G401 (cell line): ENCODE data around the gene RAP1GDS1. TPM values are rescaled to one million over a fixed set of nuclear protein-coding genes. Genes with fewer than 3 reads are reported as not detected.
"Not testable (repeated sequence)": the region's sequence is repeated elsewhere in the genome, so short reads cannot be mapped to it uniquely, and the experiment has no call there.

Source experiments
- DNase-seq: peaks from one replicate; pipeline ENCODE4 v3.0.0-alpha.2; 2015; ENCODE audit warnings: low spot score
- in situ Hi-C: cut with HindIII; loops from 2 replicates; pipeline ENCODE4 v1.10.0; 2016; ENCODE audit warnings: low sequenced_read_pairs, mixed read lengths
- total RNA-seq: library from RNA; depleted of rRNA; stranded (reverse); fragments of >200 nt; shearing (Covaris generic); gene quantifications from 2 replicates; pipeline ENCODE4 v1.2.3, GENCODE V29; 2014

Gene RAP1GDS1
- total RNA-seq, 1 experiment from 2014 or later = 71.2 TPM

DNA sequence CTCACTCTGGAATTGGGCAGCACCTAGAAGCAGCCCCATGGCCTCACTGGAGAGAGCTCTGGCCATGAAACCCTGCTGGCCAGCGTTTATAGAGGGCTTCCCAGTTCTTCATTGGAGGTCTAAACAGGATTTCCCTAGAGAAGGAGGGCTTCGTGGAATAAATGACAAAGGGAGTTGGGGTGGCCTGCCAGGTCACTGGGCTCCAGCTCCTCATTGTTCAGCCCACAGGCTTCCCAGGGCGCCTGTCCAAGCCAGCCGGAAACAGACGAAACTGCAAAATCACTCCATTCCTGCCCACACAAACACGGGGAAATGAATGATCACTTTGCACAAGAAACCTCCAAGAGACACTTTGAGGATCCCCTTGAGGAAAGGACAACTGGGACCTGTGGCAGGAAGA lies 207.5 kb downstream of the RAP1GDS1 start:
- DNase-seq = peak; percentile 56
- in situ Hi-C loops = no loop called here

DNA sequence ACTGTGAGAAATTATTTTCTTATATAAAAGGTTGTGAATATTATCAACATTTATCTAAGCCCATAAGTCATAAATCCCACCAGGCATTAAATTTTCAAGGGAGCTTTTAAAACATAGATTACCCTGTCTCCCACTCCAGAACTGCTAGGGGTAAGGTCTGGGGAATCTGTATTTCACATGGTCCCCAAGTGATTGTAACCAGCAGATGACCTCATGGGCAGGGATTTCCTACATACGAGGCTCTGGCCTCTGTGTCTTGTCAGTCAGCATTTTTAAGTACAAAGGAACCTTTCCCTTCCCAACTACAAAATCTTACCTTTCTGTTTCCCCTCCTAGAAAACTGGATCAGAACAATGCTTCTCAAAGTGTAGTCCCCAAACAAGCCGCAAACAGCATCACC lies 208.6 kb downstream of the RAP1GDS1 start:
- in situ Hi-C loops = no loop called here
- peak; percentile 34 for DNase-seq

DNA sequence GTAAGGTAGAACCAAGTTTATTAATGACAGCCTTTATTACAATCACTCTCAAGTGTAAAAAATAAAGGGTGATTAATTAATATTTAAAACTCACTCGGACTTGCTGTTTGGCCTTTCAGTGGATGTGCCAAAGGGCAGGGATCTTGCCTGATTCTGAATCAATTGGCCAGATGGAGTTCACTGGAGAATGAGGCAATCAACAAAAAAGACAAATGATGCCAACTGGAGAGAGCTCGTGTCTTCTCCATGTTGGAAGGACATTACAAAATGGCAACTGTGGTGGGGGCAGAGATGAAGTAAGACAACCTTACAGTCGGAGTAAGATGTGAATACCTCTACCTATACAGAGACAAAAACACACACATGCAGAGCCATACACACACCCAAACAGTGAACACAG lies 209.2 kb downstream of the RAP1GDS1 start:
- in situ Hi-C loops = no loop called here

DNA sequence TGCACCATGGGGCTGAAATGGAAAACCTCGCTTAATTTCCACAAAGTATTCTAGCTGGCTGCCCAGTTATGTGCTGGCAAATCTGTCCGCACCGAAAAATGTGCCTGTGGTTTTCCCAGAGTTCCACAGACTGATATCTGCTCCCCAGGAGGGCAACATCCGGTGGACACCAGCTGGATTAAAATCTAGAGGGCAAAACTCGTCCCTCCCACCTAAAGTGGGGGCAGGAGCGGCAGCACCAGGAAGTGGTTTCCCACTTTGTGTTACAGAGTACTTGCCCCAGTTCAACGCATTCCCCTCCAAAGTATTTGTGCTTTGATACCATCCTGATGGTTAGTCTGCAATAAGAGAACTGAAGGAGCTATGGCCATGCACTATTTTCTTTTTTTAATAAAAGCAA lies 209.6 kb downstream of the RAP1GDS1 start:
- in situ Hi-C loops = no loop called here
- DNase-seq = no peak

More for the DNA sequence above, 209.2 kb downstream of the RAP1GDS1 start:
- no peak for DNase-seq

DNA sequence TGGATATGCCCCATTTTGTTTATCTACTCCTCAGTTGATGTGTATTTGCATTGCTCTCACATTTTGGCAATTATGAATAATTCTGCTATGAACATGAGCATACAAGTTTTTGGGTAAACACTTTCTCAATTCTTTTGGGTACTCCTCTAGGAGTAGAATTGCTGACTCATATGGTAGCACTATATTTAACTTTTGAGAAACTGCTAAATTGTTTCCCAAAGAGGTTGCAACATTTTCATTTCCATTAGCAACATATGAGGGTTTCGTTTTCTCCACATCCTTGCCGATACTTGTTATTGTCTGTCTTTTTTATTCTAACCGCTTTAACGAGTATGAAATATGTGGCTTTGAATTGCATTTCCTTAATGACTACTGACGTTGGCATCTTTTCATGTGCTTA lies 211.9 kb downstream of the RAP1GDS1 start:
- in situ Hi-C loops = no loop called here
- DNase-seq = no peak

GRCh38 chr4:98474408-98474844 lies 213.2 kb downstream of the RAP1GDS1 start:
- in situ Hi-C loops = no loop called here
- no peak for DNase-seq

- in situ Hi-C loops = no loop called here
Measured at GRCh38 chr4:98476891-98477290, 215.7 kb downstream of the RAP1GDS1 start.

DNA sequence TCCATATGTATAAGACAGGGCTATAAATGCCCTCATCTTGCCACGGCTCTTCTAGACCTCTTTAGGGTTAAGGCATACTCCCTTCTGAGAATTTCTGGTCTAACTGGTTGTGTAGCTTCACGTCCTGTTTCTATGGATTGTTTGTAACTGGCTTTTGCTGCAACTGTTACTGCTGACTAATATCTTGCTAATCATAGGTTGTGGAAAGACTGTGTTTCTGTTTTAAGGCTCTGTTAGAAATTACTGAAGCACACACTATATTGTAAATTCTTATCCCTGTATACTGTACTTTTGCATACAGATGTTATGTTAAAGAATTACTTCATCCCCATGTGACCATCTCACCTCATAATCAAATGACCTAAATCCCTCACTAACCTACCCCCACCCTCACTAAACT lies 218.4 kb downstream of the RAP1GDS1 start:
- DNase-seq, in situ Hi-C loops: not testable (repeated sequence)

More at GRCh38 chr4:98476891-98477290, 215.7 kb downstream of the RAP1GDS1 start:
- DNase-seq = no peak

DNA sequence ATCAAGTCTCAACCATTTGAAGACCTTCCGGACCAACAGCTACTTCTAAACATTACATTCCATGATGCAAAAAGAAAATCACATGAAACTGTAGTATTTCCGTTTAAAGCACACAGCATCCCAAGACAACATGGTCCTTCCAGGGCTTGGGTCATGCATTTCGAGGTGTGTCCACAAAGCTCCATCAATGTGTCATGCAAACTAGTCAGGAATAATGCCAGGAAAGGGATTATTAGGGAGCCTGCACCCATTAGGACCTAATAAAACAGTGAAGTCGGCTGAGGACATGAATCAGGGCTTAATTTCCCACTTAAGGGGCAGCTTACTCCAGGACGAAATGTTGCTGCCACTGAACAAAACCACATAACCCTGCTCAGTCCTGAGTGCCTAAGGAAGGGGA lies 219.4 kb downstream of the RAP1GDS1 start:
- DNase-seq = no peak
- in situ Hi-C loops = no loop called here

GRCh38 chr4:98481167-98481566 lies 220.0 kb downstream of the RAP1GDS1 start:
- in situ Hi-C loops = no loop called here
- peak; percentile 95 for DNase-seq

DNA sequence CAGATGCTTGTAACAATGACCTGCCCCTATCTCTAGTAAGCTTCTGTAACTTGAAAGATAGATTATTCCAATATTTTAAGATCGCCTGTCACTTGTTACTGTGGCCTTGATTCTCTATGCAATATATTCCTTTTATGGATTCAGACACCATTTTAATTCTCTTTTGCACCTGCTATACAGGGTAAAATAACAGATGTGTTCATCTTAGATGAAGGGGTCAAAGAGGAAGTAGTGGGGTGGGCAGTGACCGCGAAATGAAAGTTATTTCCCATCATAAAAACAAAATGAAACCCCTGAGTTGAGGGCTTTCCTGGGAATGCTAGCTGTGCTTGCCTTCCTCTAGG lies 221.3 kb downstream of the RAP1GDS1 start:
- in situ Hi-C loops = no loop called here
- no peak for DNase-seq

DNA sequence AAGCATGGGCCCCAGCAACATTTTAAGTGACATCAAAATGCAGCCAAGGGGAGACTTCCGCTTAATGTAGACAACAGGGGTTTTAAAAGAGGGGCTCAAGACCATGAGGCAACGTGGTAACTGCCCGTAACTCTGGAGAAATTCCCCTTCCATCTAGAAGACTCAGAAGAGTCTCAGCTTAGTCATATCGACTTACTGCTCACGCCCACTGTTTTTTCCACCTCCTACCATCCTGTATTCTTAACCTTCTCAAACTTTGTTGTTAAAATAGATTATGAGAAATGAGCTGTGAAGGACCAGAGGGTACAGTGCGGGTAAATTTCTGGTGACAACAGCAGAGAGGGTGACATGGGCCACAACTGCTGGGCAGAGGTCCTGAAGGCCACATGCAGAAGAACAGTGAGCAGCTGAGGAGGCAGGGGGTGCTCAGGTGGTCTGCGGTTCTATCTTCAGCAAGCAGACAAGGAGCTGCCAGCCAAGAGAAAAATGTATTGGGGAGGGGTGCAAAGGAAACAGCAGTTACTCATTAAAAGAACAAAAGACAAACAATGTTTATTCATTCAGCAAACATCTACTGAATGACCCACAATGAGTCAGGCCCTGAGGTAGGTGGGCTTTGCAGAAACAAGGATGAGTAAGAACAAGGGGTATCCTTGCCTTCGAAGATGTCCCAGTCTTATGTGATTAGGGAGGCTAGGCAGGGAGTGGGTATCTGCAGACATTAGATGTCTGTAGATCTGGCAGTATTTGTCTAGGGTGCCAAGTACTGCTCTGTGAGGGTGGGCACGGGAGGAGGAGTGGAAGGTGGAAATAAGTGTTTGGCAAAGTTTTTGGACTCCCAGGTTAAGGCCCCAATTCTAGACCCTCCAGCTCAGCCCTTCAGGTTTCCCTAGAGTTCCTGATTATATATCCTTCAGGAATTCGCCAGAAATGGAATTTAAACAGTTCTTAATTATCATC lies 221.9 kb downstream of the RAP1GDS1 start:
- no peak for DNase-seq
- in situ Hi-C loops = no loop called here

DNA sequence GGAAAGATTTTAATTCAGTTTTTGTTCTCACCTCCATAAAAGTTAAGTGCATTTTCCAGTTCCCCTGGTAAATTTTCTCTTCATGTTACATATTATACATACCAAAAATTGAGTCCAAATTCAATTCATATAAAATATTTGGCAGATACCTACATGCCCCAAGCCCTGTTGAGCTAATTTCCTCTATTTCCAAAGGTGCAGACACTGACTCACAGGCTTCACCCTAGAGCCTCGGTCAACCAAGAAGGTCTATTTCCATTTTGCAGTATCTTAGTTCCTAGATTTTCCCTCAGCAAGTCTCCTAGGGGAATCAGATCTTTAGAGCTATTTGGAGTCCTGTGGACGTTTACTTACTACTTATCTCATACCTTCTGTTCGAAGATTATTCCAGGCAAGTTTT lies 222.8 kb downstream of the RAP1GDS1 start:
- DNase-seq = no peak

GRCh38 chr4:98485816-98486345 lies 224.7 kb downstream of the RAP1GDS1 start:
- in situ Hi-C loops = no loop called here
- no peak for DNase-seq

More for the DNA sequence above, 222.8 kb downstream of the RAP1GDS1 start:
- in situ Hi-C loops = no loop called here

- in situ Hi-C loops = no loop called here
- no peak for DNase-seq
Measured at GRCh38 chr4:98490251-98490650, 229.1 kb downstream of the RAP1GDS1 start.

GRCh38 chr4:98491899-98492559 lies 230.8 kb downstream of the RAP1GDS1 start:
- in situ Hi-C loops = no loop called here
- DNase-seq = peak; percentile 45

GRCh38 chr4:98493296-98493695 lies 232.1 kb downstream of the RAP1GDS1 start:
- no peak for DNase-seq
- in situ Hi-C loops = no loop called here
